MM.1S (cell line): ENCODE measurements around the gene C12orf56.

Experiments
- CTCF ChIP-seq: fragments of 300-600 bp; sonication (generic); IDR thresholded peaks from 2 replicates; pipeline ENCODE4 v1.5.1; 2016; ENCODE audit warnings: antibody characterized with exemption, low read length, mixed read lengths
- EZH2 ChIP-seq: fragments of 300-600 bp; sonication (generic); optimal IDR thresholded peaks from 2 replicates; pipeline ENCODE3; 2017; ENCODE audit warnings: low read depth, mild to moderate bottlenecking, antibody characterized with exemption, low read length, mixed read lengths
- EZH2phosphoT487 ChIP-seq: fragments of 300-600 bp; sonication (generic); IDR thresholded peaks from 2 replicates; pipeline ENCODE4 v1.6.1; 2018; ENCODE audit warnings: antibody characterized with exemption, low read length

- TF ChIP-seq EZH2 (no peak), CTCF (peak; percentile 33), EZH2phosphoT487 (no peak)
These were observed 1.7 kb upstream of the C12orf56 start for GRCh38 chr12:64392221-64392620.
